ENCODE data around the gene ATP1A3.

ATP1A3 gene

GRCh38 chr19:41984961-41985360 is 9.1 kb downstream of the ATP1A3 start:
- no peak for DNase-seq

DNA sequence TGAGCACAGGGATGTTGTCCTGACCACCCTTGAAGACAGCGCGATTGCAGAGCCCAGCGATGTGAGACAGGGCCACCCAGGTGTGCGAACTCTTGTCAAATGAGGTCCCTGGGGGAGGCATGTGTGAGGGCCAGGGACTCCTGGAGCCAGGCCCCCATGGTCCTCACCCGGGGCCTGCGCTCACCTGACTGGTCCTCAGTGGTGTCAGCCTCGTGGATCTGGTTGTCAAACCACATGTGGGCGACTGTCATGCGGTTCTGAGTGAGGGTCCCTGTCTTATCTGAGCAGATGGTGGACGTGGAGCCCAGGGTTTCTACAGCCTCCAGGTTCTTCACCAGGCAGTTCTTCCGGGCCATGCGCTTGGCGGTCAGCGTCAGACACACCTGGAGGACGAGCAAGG is 12.3 kb downstream of the ATP1A3 start:
- no peak for DNase-seq

- no peak for DNase-seq
These were observed 15.6 kb downstream of the ATP1A3 start for GRCh38 chr19:41978470-41978869.

DNA sequence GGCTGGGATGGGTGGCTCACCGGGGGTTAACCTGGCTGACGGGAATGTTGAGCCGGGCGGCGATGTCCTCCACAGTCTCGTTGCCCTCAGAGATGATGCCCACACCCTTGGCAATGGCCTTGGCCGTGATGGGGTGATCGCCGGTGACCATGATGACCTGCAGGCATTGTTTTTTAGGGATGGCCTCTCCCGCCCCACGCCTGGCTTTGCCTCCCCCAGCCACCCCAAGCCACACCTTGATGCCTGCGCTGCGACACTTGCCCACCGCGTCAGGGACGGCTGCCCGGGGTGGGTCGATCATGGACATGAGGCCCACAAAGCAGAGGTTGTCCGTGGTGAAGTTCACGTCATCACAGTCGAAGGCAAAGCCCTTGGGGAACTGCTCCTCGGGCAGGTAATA is 16.1 kb downstream of the ATP1A3 start:
- no peak for DNase-seq

DNA sequence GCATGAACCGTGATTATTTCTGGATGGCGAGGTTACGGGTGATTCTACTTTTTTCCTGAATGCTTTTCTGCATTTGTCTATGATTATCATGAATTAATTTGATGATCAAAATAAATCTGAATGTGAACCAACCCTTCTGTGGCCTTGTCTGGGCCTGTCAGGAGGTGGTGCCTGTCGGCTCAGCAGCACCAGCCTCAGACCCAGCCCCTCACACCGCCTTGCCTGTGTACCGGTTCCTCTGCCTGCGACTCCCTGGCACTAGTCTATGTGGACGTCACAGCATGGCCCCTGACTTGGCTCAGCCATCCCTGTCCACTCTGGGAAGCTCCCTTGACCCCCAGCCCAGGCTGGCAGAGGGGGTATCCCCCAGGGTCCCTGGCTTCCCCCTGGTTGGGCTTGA is 19.4 kb downstream of the ATP1A3 start:
- no peak for DNase-seq

DNA sequence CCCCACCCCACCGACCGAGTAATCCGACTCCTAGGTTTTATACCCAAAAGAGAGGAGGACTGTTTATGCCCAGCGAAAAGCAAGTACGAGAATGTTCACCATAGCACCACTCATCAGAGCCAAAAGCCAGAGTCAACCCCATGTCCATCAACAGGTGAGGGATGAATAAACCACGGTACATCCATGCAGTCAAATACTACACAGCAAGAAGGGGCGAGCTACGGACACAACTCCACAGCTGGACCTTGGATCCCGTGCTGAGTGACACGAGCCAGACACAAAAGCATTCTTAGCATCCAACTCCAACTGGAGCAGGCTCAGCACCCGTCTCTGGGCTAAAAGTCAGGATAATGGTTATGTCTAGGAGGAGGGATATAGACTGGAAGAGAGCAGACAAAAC is 22.7 kb downstream of the ATP1A3 start:
- DNase-seq, result no peak

- no peak for DNase-seq
These were observed 24.1 kb downstream of the ATP1A3 start for GRCh38 chr19:41969772-41970458.

DNA sequence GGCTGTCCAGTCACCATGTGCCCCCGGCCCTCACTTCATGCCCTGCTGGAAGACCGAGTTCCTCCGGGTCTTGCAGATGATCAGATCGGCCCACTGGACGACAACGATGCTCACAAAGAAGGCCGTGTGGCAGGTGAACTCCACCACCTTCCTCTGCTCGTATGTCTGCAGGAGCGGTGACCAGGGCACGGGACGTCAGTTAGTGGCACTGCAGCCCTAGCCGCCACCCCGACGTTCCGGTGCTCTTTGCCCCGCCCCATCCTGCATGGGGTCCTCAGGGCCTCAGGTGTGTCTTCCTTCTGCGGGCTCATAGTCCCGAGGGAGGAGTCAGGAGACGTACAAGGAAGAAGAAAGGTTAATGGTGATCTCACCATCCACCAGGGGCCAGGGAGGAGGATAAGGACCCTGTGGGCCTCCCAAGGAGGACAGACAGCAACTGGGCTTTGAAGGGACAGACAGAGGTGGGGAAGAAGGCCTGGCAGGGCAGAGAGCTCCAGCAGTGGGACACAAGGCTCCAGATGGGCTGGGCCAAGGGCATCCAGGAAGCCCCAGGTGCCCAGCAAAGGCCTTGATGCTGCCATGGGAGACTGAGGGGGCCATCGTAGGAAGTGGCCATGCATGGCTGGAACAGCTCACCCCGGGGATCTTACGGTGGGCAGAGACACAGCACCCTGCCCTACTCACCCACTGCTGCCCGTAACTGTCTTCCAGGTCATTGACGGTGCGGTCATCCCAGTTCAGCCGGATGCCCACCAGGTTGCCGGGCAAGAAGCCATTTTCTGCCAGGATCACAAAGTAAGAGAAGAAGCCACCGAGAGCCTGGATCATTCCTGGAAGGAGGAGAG is 25.1 kb downstream of the ATP1A3 start:
- DNase-seq, result no peak

- no peak for DNase-seq
These were observed 26.8 kb downstream of the ATP1A3 start for GRCh38 chr19:41967054-41967783.

DNA sequence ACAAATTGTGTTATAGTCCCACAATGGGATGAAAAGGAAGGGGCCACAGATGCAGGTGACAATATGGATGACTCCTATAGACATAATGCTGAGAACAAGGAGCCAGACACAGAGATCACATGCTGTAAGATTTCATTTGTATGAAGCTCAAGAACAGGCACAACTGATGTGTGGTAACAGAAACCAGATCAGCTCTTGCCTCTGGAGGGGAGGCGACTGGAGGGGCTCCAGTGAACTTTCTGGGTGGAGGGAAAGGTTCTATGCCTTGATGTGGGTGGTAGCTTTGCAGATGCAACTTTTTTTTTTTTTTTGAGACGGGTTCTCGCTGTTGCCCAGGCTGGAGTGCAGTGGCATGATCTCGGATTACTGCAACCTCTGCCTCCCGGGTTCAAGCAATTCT is 28.9 kb downstream of the ATP1A3 start:
- DNase-seq, result no peak

- DNase-seq, result no peak
These were observed 33.1 kb downstream of the ATP1A3 start for GRCh38 chr19:41960973-41961372.

DNA sequence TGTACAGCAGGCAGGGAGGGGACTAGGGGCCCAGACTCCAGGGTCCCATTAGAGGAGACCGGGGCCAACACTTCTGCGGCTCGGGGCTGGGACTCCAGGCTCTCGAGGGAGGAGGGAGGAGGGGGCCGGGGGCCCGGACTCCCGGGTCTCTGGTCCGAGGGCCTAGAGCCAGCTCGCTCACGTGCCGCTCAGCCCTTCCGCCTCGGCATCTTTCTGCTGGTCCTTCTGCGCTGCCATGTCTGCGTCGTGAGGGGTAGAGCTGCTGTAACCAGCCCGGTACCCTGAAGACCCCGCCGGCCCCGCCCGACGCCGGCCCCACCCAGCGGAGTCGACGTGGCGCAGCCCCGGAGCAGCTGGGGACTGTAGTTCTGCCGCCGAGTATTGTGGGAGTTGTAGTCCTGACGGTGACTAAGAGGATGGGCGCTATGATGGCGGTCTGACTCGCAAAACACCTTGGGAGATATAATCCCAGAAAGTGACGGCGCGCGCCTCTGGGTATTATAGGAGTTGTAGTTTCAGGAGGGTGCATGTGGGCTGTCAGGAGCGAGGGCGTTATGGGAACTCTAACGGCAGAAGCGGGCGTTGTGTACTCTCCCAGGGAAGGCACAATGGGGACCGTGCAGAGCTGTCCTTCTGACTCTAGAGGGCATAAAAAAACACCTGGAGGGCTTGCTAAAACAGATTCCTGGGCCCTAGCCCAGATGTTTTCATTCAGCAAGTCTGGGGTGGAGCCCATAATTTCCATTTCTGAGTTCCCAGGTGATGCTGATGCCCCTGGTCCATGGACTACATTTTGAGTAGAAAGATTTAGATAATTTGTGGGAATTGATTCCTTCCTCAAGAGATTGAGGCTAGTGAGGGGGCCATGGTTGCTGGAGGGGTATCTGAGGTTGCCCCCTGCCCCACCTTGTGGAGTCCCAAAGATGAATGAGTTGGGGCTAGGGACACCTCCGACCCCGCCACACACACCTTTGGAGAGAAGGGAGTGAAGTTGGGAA is 34.7 kb downstream of the ATP1A3 start, which contains the start of gene RABAC1:
Gene RABAC1 (minus strand): TSS at position 266 of the 998 bp plus-strand sequence. CDS start 29 bp downstream, at position 237.
- peak; percentile 91 for DNase-seq

- DNase-seq, result peak; percentile 85
These were observed 35.5 kb downstream of the ATP1A3 start for GRCh38 chr19:41958367-41959055.

DNA sequence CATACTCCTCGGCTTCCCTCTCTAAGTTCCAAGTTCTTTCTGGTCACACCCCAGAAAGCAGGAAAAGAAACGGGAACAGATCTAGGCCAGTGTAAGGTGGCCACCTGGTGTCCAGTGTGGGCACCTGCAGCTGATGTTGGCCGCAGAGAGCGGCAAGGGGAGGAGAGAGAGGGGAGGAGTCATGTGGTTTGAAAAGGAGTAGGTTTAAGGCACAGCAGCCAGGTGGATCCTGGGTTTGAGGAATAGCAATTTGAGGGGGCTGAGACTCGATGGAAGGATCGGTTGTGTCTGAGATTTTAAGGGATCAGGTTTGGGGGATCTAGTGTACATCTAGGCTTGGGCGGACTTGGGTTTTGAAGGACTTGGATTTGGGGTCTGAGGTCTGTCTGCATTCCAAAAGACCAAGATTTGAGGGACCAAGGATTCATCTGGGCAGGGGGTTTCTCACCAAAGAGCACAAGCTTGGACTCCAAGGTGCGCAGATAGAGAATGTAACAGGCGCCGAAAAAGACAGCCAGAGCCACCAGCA is 36.1 kb downstream of the ATP1A3 start:
- peak; percentile 60 for DNase-seq

- no peak for DNase-seq
These were observed 36.7 kb downstream of the ATP1A3 start for GRCh38 chr19:41957161-41957837.

- DNase-seq, result no peak
These were observed 37.4 kb downstream of the ATP1A3 start for GRCh38 chr19:41956621-41957020.

DNA sequence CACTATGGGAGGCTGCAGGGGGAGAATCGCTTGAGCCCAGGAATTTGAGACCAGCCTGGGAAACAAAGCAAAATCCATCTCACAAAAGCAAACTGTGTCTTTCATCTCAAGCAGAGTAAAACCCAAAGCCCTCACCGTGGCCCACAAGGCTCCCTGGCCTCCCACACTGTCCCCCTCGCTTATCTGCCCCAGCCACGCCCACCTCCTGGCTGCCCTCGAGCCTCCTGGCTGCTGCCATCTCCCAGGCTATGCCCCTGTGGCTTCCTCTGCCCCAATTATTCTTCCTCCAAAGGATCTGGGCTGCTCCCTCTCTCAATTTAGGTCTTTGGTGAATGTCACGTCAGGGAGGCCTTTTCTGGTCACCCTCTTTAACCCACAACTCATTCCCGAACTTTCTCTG is 38.5 kb downstream of the ATP1A3 start:
- no peak for DNase-seq

GRCh38 chr19:41951686-41952172 is 42.3 kb downstream of the ATP1A3 start:
- DNase-seq, result peak; percentile 88

- no peak for DNase-seq
These were observed 46.9 kb downstream of the ATP1A3 start for GRCh38 chr19:41947091-41947490.

GRCh38 chr19:41945135-41945766 is 48.8 kb downstream of the ATP1A3 start:
- peak; percentile 93 for DNase-seq

All from CD4-positive, alpha-beta T cell treated with Interleukin-17A for 1 hour (primary cell).